T47D (cell line): ENCODE results near the gene CLTA.
A peak's percentile ranks its signal among the peaks of the same experiment; 100 is the strongest.

ENCODE experiments used
- DNase-seq, 2 experiments: peaks; one replicate each; pipeline versions ENCODE4 v3.0.0 to v3.0.0-alpha.2; 2011 to 2012; ENCODE audit warnings: low read depth in 1 of 2, low spot score in 1 of 2
- JUND ChIP-seq: IDR thresholded peaks from 2 replicates; pipeline ENCODE4 v1.6.1; 2012; ENCODE audit warnings: low read depth
- in situ Hi-C: cut with HindIII; loops from 2 replicates; pipeline ENCODE4 v1.10.0; 2016; ENCODE audit warnings: low sequenced_read_pairs, low pct_unique_long_range_greater_than_20kb

CLTA gene, protein sequence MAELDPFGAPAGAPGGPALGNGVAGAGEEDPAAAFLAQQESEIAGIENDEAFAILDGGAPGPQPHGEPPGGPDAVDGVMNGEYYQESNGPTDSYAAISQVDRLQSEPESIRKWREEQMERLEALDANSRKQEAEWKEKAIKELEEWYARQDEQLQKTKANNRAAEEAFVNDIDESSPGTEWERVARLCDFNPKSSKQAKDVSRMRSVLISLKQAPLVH

DNA sequence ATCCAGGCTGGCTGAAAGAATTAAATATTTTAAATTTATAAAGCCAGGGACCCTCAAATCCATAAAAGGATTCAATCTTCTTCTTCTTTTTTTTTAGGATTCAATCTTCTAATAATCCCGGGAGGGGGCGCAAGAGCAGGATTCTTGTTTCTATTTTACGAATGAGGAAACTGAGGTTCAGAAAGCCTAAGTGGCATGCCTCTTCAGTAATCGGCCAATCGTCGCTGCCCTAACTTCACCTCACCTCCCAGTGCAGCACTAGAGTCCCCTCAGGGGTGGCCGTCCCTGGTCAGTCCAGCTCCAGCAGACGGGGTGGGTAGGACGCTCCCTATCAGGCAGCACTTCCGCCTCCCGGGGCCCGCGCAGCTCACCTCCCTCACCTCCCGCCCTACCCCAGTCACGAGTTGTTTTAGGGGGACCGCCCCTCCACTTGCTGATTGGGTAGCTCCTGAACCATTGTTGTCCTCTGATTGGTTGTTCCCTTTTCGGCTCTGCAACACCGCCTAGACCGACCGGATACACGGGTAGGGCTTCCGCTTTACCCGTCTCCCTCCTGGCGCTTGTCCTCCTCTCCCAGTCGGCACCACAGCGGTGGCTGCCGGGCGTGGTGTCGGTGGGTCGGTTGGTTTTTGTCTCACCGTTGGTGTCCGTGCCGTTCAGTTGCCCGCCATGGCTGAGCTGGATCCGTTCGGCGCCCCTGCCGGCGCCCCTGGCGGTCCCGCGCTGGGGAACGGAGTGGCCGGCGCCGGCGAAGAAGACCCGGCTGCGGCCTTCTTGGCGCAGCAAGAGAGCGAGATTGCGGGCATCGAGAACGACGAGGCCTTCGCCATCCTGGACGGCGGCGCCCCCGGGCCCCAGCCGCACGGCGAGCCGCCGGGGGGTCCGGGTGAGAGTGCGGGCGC lies at the start of gene CLTA:
Gene CLTA, plus strand, starts transcription at position 534 of the 902 bp plus-strand sequence. Its CDS starts 136 bp downstream, at position 670.
- no peak for TF ChIP-seq JUND
- in situ Hi-C loops: no loop called here
- DNase-seq: peak; percentile 96 to 98

GRCh38 chr9:36141288-36141687 lies 49.4 kb upstream of the CLTA start:
- peak in 1 of 2 experiments; percentile 35 for DNase-seq
- TF ChIP-seq JUND: no peak

DNA sequence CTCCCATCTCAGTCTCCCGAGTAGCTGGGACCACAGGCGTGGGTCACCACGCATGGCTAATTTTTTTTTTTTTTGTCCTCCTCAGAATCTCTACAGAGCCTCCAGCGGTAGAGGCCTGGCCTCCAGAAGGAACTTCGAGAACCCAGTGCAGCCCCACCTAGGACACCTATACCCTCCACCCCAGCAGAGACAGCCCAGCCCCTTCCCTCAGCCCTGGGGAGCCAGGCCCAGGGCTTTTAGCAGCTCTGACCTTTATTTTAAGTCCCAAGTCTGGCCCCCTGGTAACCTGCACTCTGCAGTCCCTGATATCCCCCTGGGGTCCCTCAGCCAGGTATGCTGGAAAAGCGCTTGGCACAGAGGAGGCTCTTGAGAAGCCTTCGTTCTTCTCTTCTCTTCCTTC lies 49.0 kb upstream of the CLTA start:
- in situ Hi-C loops: no loop called here
- no peak for TF ChIP-seq JUND
- DNase-seq: no peak

More at GRCh38 chr9:36141288-36141687, 49.4 kb upstream of the CLTA start:
- in situ Hi-C loops: no loop called here

- in situ Hi-C loops: no loop called here
- TF ChIP-seq JUND: no peak
- no peak for DNase-seq
Measured at GRCh38 chr9:36142510-36143244, 48.0 kb upstream of the CLTA start.

GRCh38 chr9:36143245-36143641 lies 47.5 kb upstream of the CLTA start:
- DNase-seq: no peak
- no peak for TF ChIP-seq JUND
- in situ Hi-C loops: no loop called here

- no peak for DNase-seq
- TF ChIP-seq JUND: no peak
- in situ Hi-C loops: no loop called here
Measured at GRCh38 chr9:36144309-36145232, 46.1 kb upstream of the CLTA start.

DNA sequence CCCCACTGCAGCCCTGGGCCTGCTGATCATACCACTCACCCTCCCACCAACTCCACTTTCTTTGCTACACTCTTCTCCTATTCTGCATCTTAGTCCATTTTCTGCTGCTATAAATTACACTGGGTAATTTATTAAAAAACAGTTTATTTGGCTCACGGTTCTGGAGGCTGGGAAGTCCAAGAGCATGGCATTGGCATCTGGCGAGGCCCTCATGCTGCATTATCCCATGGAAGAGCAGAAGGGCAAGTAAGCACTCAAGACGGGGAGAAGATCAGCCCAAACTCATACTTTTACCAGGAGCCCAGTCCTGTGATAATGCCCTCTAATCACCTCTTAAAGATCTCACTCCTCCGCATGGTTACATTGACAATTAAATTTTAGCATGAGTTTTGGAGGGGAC lies 44.8 kb upstream of the CLTA start:
- in situ Hi-C loops: no loop called here
- no peak for TF ChIP-seq JUND
- DNase-seq: no peak

GRCh38 chr9:36146651-36147050 lies 44.1 kb upstream of the CLTA start:
- in situ Hi-C loops: no loop called here
- TF ChIP-seq JUND: no peak

GRCh38 chr9:36147441-36148175 lies 43.1 kb upstream of the CLTA start:
- DNase-seq: no peak
- in situ Hi-C loops: no loop called here
- TF ChIP-seq JUND: no peak

More at GRCh38 chr9:36146651-36147050, 44.1 kb upstream of the CLTA start:
- DNase-seq: no peak

DNA sequence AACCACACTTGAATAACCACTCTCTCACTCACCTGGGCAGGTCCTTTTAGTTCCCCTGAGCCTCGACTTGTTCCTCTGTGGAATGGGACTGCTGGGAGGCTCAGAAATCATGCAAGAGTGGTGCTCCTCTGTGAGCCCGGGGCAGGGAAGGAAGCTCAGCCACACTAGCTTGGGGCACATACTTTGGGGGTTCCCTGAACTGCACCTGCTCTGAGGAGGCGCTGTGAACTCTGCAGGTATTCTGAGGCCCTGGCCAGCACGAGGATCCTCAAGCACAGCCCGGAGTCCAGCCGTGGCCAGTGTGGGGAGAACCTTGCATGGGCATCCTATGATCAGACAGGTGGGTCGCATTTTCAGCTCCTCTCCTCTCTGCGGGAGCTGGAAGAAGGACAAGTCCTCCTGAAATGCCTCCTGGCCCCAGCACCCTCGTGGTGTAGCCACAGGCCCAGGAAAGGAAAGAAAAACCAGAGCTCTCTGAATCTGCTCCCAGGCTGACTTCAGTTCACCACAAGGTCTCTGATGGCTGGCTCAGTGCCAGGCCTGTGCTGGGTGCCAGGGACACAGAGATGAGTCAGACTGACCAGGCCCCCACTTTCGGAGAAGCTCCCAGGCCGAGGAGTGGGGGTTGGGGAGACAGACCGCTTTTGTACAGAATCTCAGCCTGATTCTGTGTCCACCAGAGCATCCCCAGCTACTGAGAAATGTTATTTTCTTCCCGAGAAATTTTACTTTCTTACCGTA lies 42.2 kb upstream of the CLTA start:
- in situ Hi-C loops: no loop called here
- TF ChIP-seq JUND: no peak
- no peak for DNase-seq

- in situ Hi-C loops: no loop called here
- DNase-seq: no peak
- no peak for TF ChIP-seq JUND
Measured at GRCh38 chr9:36149197-36149596, 41.5 kb upstream of the CLTA start.
